Measurements from ENCODE around the gene SUCLG1. TPM values are rescaled to one million over a fixed set of nuclear protein-coding genes. Genes with fewer than 3 reads are reported as not detected.

Gene SUCLG1
- total RNA-seq, 1 experiment from 2014 or later, result 69.0 TPM

DNA sequence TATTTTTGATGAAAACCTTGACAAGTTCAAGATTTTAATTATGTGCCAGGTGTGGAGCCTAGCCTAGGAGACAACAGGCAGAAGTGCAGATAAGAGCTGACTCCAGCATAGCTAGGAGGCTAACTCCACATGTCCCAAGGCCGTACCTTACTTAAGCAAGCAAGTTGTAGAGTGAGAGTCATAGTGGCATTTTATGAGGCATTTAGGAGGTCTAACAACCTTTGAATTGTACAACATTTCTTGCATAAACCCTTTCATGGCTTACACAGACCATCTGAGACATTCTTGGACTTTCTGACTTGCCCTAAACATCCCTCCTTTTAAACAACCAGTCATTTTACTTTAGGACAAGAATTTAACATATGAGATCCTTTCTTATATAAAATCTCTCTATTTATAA lies 8.3 kb upstream of the SUCLG1 start:
- DNase-seq (ENCODE audit: extremely low read depth, low read depth), result no peak

DNA sequence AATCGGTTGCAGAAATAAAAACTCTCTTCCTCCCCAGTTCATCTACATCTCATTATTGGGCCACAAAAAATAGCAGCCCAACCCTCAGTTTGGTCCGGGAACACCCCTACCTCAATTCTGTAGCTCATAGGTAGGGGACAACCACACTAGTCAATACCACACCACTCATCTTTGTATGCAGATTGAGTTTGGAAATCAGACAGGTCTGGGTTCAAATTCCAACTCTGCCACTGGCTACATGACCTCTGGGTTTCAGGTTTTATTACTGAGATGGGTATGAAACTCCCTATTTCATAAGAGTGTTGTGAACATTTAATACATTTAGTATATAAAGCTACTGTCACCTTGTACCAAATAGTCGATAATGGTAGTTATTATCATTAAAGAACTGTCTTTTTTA lies 2.2 kb upstream of the SUCLG1 start:
- no peak for DNase-seq (ENCODE audit: extremely low read depth, low read depth)

DNA sequence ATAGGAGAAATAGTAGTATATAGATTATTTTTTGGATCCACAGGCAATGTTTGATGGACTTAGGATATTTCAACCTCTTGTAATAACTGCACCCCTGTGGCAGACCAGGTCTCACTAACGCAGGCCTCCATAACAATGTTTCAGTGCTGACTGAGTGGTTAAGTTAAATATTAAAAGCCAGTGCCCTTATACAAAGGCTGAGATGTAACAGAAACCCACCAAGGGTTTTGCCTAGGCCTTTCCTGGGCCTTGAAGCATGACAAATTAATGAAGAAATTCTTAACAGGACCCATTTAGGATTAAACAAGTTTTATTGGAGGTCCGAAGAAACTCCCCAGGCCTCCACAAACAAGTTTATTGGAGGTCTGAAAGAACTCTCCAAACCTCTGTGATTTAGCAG lies 1.6 kb upstream of the SUCLG1 start:
- DNase-seq (ENCODE audit: extremely low read depth, low read depth), result no peak

DNA sequence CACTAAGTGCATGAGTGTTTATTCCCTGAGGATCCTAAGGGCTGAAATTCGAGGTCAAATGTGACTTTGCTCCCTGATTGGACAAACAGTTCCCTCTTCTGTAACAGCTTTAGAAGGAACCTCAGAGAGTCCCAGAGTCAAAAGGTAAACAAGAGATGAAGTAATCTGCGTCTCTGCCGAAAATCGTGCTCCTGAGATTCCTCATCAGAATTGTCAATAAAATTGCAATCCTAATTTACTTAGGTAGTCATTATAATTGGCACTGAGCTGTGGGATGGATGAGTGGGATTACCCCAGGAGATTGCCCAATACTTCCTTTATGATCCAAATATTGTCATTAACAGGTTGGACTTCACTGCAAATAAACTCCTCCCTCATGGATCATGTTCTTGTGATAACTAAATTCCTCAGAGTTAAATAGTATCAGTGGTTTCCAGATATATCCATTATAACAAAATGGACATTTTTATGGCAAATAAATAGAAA lies 907 bp upstream of the SUCLG1 start:
- no peak for DNase-seq (ENCODE audit: extremely low read depth, low read depth)

DNA sequence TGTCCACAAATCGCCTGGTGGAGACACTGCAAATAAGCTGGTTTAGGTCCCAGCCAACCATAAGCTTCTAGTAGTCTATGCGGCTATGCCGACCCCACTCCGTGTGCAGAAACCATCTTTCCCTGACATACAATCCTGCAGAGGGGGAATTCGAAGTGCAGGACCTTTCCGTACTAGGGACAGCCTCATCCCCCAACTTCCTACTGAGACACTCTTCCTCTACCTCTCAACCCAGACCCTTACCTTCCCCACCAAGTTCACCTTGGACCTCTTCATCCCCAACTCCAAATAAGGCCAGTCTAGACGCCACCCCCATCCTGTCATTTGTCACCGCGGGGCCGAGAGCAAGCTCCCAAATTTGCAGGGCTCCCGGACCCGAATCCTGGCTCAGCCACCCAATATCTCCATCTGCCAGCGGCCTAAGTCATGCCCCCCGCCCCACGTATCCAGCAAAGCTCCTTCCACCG lies 496 bp downstream of the SUCLG1 start:
- DNase-seq (ENCODE audit: extremely low read depth, low read depth), result no peak

DNA sequence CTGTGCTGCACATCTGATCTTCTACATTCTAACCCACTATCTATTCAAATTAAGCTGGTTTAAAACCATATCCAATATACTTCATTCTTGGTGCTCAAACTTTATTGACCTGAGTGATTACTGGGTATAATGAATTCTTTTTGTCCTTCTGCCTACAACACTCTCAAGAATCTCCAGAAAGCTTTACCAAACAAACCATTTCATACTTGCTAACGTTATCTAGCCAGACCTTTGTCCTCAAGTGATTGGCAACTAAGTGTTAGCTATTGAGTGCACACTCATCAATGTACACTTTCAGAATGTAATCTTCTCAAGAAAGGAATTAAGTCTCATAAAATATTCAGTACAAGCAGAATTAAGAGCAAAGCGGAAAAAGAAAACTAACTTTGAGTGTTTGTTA lies 1.4 kb downstream of the SUCLG1 start:
- DNase-seq (ENCODE audit: extremely low read depth, low read depth), result no peak

DNA sequence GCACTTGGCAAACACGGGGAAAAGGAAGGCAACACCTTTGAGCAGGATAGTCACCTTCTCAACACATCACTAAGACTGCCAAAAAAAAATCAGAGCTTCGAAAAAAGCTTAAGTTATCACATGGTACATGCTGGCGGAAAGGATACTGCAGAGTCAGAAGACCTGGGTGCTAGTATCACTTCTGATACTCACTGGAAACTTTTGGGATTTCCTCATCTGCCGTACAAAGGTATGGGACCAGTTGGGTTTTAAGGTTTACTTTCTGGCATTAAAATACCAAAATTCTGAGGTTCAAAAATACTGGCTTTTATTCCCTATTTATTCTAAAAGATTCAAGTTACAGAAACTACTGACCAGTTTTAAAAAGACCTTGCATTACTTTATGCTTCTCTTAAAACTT lies 2.9 kb downstream of the SUCLG1 start:
- DNase-seq (ENCODE audit: extremely low read depth, low read depth), result no peak

DNA sequence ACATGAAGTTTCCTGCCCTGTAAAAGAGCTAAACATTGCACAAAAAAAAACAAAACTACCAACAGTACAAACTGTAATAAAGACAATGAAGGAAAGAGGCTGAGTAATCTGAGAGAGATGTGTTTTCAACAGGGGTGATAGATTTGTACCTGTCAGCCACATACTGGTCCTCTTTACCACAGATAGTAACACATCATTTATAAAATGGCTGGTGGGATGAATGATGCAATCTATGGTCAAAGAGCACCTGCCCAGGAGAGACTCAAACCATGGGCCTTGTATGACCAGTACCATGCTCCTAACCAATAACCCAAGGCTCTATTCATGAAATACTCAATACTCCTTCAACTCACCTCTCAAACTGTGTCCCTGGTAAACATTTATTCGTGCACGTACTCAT lies 4.5 kb downstream of the SUCLG1 start:
- DNase-seq (ENCODE audit: extremely low read depth, low read depth), result no peak

DNA sequence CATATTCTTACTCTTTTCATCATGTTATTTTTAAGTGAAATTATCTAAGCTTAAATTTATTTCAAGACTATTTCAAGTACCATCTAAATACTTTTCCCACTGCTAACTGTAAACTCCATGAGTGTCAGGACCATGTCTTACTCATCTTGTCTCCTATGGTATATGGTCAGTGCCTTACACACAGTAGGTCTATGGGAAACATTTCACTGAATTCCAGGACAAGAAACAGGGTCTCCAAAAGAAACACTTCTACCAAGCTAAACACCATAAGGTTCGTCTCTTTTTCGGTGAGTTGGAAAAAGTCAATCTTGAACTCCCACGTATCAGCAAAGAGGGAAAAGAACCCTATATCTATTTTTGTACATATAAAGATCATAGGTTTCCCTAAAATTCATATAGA lies 6.5 kb downstream of the SUCLG1 start:
- DNase-seq (ENCODE audit: extremely low read depth, low read depth), result no peak

DNA sequence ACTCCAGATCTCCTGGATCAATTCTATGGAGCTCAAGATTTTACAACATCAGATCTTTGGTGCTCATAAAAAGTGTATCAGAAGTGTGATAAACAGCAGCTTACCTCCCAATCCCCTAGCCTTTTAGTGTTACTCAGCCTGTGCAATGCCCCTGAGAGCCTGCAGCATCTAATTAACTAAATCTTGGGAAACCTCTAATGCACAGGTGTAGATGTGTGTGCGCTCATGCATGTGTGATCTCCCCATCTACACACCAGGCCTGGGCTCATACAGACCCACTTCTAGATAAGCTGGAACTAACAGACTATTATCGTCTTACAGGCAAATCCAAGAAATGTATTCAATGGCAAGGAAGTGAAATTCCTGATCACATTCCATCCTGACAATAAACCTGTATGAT lies 7.5 kb downstream of the SUCLG1 start:
- no peak for DNase-seq (ENCODE audit: extremely low read depth, low read depth)

DNA sequence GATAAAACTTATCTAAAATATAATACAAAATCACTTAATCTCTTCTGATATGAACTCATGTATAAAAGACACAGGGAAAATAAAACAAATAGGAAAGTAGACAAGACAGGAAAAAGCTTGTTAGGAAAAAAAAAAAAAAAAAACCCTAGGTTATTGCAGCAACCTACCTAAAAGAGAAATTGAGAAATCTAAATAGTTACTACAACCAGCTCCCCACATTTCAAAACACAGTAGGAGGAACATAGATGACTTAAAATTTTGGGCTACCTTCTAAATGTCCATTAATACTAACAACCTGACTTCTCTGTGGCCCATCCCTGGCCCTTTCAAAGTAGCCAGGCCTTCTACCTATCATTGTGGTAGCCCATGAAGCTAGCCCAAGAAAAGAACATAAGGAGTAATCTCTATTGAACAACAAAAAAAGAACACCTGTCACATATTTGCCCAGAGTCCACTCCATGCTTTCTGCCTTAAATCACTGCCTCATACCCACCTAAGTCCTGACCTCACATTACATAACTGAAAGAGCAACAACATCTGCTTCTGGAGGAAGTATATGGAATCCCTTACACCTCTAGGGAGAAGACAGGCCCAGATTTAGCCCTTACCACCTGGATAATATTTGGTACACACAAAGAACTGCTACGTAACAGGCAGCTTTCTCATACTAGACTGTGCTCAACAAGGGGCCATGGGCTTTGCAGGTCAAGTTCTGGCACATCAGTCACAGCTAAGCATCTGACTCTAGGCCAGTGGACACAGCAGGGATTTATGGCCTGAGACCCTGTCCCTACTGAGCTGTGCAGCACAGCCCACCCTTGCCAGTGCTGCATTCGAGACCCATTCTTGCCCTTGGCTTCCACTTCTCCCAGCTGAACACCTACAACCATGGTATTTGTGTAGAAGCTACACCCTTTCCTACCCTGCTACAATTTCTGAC lies 8.5 kb downstream of the SUCLG1 start:
- DNase-seq (ENCODE audit: extremely low read depth, low read depth), result no peak

DNA sequence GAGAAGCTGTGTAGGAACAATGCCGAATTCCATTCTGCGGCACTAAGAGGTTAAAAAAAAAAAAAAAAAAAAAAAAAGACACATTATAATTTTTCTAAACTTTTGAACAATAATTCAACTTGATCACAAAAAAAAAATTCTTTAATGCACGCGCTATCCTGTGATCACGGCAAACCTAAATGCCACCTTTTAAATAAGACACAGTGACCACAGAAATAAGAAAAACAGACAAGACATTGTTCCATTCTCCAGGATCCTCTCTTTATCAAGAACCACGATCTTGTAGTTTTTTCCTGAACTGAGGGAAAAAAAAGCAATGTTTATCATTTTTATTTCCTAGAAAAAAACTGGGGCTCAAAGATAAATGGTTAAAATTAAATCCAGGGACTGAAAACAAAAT lies 9.4 kb downstream of the SUCLG1 start:
- no peak for DNase-seq (ENCODE audit: extremely low read depth, low read depth)

DNA sequence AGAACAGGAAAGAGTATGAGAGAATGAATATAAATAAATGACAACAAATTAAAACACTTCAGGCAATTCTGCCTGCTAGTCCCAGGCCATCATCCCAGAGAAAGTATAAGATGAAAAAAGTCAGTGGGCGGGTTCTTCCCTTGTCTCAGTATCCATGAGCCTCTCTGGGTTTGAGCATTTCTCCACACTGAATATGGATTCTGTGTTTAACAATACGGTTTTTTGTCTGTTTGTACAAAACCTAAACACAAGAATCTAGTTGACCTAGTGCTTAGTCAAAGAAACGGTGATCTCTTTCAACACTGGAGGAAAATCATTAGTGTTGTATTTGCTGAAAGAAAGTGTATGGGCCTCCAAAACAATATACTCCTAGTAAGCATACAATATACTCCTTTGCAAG lies 10.0 kb downstream of the SUCLG1 start:
- DNase-seq (ENCODE audit: extremely low read depth, low read depth), result no peak

DNA sequence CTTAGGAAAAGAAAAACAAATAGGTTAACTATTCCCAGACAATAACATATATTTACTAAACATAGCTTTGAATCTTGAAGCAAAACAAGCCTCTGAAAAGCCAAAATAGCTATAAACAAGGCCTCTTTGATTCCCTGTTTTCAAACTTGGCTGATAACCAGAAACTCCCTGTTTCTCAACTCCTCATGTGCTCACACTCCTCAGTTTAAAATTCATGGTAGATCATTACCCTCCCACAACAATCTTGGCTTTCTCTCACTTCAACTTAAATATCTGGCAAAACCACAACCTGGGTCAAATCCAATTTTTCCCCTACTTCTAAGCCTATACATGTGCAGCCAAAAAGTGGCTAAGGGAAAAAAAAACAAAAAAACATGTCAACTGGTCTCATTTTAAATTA lies 15.6 kb downstream of the SUCLG1 start:
- no peak for DNase-seq (ENCODE audit: extremely low read depth, low read depth)

DNA sequence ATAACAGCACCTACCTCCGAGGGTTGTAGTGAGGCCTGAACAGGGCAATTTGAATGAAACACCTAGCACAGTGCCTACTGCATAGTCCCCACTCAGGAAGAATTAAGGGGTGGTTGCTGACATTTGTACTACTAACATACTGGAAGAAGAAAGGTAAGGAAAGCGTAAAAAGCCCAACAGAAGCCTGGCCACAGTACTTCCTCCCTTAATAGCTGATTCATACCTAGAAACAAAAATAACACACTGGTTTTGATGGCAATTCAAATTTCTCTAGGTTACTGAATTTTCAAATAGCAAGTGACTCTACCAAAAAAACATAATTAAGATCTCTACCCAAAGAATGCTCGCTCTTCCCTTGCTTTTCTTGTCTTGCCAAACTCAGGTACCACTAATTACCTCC lies 16.2 kb downstream of the SUCLG1 start:
- no peak for DNase-seq (ENCODE audit: extremely low read depth, low read depth)

DNA sequence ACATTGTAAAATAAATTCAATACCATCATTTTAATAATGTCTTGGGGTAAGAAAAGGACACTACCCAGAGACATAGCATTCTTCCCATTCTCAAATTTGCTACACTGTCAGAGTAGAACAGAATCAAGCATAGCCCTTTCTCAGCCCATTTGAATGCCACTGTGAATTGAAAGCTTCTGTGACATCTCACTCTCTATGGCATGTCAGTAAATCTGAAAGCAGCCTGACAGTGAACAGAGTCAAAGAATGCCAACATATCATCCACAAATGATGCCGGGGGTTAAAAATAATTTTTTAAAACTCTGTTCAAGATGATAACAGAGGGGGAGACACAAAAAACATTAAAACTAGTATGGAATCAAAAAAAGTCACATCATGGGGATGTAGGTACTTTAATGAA lies 17.6 kb downstream of the SUCLG1 start:
- no peak for DNase-seq (ENCODE audit: extremely low read depth, low read depth)

DNA sequence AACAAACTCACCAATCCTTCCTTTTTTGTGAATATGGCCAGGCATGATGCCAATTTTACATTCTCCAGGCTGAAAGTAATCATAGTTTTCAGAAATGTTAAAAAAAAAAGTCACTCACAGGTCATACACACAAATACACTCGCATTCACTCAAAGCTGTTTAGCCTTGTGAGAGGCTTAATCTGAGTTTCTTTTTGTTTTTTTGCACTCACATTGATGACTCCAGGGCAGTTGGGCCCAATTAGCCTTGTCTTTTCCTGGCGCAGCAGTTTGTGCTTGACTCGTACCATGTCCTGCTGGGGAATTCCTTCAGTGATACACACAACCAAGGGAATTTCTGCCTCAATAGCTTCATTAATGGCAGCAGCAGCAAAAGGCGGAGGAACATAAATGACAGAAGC lies 18.0 kb downstream of the SUCLG1 start:
- DNase-seq (ENCODE audit: extremely low read depth, low read depth), result no peak

DNA sequence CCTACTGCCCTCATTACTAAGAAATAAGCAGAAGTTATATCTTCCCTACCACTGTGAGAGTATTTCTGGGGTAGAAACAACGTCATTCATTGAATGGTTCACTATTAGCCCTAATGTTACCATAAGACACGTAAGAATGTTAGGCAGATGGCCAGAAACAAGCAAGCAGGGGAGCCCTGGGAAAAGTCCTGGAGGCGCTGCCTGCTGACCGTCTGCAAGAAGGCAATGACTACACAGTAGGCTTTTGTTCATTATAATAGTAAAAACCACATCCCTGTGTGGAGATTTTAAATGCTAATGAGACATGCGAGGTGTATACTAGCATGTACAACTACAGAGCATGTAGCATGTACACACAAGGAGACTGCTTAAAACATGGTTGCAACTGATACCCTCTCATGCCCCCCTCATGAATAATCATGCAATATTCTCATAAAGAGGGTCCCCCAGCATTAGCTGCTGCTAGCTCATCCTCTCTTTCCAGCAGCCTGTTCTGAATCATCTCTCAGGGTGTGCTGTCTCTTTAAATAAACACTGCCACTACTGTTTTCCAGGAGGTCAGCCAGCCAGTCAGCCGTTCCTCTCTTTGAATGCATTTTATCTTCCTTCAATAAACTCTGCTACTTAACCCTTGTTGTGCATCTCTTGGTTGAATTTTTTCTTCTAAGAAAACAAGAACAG lies 23.6 kb downstream of the SUCLG1 start:
- no peak for DNase-seq (ENCODE audit: extremely low read depth, low read depth)

DNA sequence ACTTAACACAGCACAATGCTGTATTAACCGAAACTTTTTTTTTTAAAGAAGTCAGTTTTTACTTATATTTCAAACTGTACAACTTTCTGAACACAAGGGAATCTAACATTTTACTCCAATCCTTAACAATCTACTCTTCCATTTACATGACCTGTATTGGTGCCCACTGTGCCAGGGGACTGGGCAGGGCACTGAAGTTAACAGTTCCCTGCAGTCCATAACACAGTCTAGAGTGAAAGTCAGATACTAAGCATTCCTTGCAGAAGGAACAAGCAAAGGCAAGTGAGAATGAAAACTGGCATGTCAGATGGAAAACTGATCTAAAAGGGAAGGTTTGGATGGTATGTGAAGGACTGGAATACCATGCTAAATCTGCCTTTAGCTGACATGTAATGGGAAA lies 29.8 kb downstream of the SUCLG1 start:
- no peak for DNase-seq (ENCODE audit: extremely low read depth, low read depth)

DNA sequence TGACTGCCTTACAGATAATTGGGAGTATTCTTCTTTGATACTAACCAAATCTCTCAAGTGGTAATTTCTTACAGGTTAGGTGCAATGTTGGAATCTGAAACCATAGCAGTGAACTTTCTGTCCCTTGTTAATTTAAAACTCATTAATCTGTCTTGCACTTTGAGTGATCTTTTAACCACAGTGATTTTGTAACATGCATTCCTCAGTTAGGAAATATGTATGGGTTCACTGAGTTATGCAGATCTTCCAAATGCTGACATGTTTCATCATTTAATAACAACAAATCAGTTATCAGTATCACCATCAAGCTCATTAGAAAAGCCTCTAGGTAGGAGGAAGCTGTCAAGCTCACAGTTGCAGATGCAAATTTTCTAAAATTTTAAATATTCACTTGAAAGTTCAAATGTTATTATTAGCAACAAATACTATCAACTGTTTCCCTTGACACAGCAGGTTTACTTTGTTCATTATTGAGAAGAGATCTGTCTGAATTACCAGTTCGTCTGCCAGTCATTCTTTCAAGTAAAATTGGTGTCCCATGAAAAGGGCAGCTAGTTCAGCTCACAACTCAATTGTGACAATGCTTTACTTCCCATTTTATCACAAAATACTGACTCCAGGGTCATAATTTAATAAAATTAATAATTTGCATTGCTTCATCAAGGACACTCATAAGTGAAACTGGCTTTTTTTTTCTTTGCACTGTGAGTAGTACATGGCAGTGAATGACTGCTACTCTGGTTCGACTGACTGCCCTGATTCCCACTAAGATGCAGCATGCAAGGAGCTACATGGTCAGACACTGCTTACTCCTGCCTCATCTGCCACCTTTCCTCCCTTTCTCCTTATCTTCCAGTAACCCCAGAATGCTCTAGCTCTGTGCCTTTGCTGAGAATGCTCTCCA lies 31.6 kb downstream of the SUCLG1 start:
- DNase-seq (ENCODE audit: extremely low read depth, low read depth), result no peak

DNA sequence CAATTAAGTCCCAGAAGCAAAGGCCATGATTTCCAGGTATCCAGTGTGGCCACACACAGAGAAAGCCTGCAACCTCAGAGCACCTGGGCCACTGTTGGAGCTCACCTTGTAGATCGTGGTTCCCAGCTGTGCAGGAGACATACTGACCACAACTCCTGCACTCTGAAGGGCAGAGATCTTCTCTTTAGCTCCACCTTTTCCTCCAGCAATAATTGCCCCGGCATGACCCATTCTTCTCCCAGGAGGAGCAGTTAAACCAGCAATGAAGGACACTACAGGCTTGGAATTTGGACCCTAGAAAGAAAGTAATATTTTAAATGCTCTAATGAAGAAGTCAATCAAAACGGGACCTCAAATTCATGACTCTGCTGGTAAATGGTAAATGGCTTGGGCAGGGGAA lies 33.8 kb downstream of the SUCLG1 start:
- DNase-seq (ENCODE audit: extremely low read depth, low read depth), result no peak
